Uterus (tissue), 2 donors: Measurements from ENCODE around the gene DNAAF9.

Source experiments
- CTCF ChIP-seq, 4 experiments: fragments of 200-600 bp in 2 of 4; fragments of 450-650 bp in 2 of 4; sonication (generic) in 2 of 4; IDR thresholded peaks; one replicate each; pipeline ENCODE4 v1.5.1; 2016 to 2019; ENCODE audit warnings: antibody characterized with exemption in 4 of 4, mild to moderate bottlenecking in 2 of 4, moderate library complexity in 1 of 4
- POLR2A ChIP-seq, 2 donors: fragments of 450-650 bp; IDR thresholded peaks; one replicate each; pipeline ENCODE4 v1.6.1; 2016; ENCODE audit warnings: antibody characterized with exemption in 2 of 2, mild to moderate bottlenecking in 1 of 2, moderate library complexity in 1 of 2

GRCh38 chr20:3371754-3372153 lies 35.7 kb downstream of the DNAAF9 start:
- TF ChIP-seq CTCF (IDR thresholded peaks at IDR 0.05): no peak
- TF ChIP-seq POLR2A (IDR thresholded peaks at IDR 0.05): no peak
